ENCODE results near the gene RAI1.
"Not testable (repeated sequence)": the region's sequence is repeated elsewhere in the genome, so short reads cannot be mapped to it uniquely, and the experiment has no call there.

Gene RAI1

GRCh38 chr17:17681187-17681743, at the start of gene RAI1:
TSS of gene RAI1 (plus strand) at chr17:17681458. CDS start at chr17:17792949, 111,491 bp downstream.
- peak; percentile 63 for DNase-seq

- DNase-seq, result not testable (repeated sequence)
Measured at GRCh38 chr17:17632690-17633089, 48.6 kb upstream of the RAI1 start.

- no peak for DNase-seq
Measured at GRCh38 chr17:17633310-17633709, 47.9 kb upstream of the RAI1 start.

- DNase-seq, result peak; percentile 15
Measured at GRCh38 chr17:17635126-17635525, 46.1 kb upstream of the RAI1 start.

- DNase-seq, result not testable (repeated sequence)
Measured at GRCh38 chr17:17635537-17636271, 45.6 kb upstream of the RAI1 start.

- DNase-seq, result no peak
Measured at GRCh38 chr17:17636272-17636885, 44.9 kb upstream of the RAI1 start.

- DNase-seq, result no peak
Measured at GRCh38 chr17:17638467-17638866, 42.8 kb upstream of the RAI1 start.

GRCh38 chr17:17639661-17640270, 41.5 kb upstream of the RAI1 start:
- DNase-seq, result not testable (repeated sequence)

- peak; percentile 79 for DNase-seq
Measured at GRCh38 chr17:17641621-17642409, 39.4 kb upstream of the RAI1 start.

- not testable (repeated sequence) for DNase-seq
Measured at GRCh38 chr17:17645148-17645547, 36.1 kb upstream of the RAI1 start.

- no peak for DNase-seq
Measured at GRCh38 chr17:17645961-17646360, 35.3 kb upstream of the RAI1 start.

- no peak for DNase-seq
Measured at GRCh38 chr17:17647524-17648178, 33.6 kb upstream of the RAI1 start.

GRCh38 chr17:17648762-17649161, 32.5 kb upstream of the RAI1 start:
- DNase-seq, result no peak

- DNase-seq, result no peak
Measured at GRCh38 chr17:17650959-17651358, 30.3 kb upstream of the RAI1 start.

GRCh38 chr17:17653343-17653742, 27.9 kb upstream of the RAI1 start:
- no peak for DNase-seq

GRCh38 chr17:17659340-17659739, 21.9 kb upstream of the RAI1 start:
- no peak for DNase-seq

GRCh38 chr17:17661134-17661533, 20.1 kb upstream of the RAI1 start:
- DNase-seq, result no peak

GRCh38 chr17:17661834-17662385, 19.3 kb upstream of the RAI1 start:
- peak; percentile 19 for DNase-seq

- peak; percentile 67 for DNase-seq
Measured at GRCh38 chr17:17663160-17664063, 17.8 kb upstream of the RAI1 start.

GRCh38 chr17:17664064-17664452, 17.2 kb upstream of the RAI1 start:
- DNase-seq, result no peak

- no peak for DNase-seq
Measured at GRCh38 chr17:17665255-17665654, 16.0 kb upstream of the RAI1 start.
